Measurements from ENCODE around the gene JOSD2. TPM values are rescaled to one million over a fixed set of nuclear protein-coding genes. Genes with fewer than 3 reads are reported as not detected.

Gene JOSD2
- total RNA-seq, 1 experiment from 2014 or later, result 60.8 TPM

- H2AFZ ChIP-seq (ENCODE audit: low read length), result no peak overlapping the region
- no peaks in the 10 kb centered on the region for H3K9me3 ChIP-seq (ENCODE audit: low read length)
- H3K4me2 ChIP-seq (ENCODE audit: low read length), result no peak overlapping the region
- H3F3A ChIP-seq (ENCODE audit: low read length, unreplicated experiment), result no peaks in the 10 kb centered on the region
- intact Hi-C loops (cut with micrococcal nuclease), result no loop called here
- no peaks in the 10 kb centered on the region for H3K9me2 ChIP-seq (replicated peaks; ENCODE audit: low read length)
- no peaks in the 10 kb centered on the region for H3K36me3 ChIP-seq (ENCODE audit: low read depth, low read length)
- POLR2A ChIA-PET (ENCODE audit: unreplicated experiment), result no interaction called here
- peaks cover 6% of the 10 kb centered on the region for H3K27me3 ChIP-seq (ENCODE audit: low read length)
- H3K4me1 ChIP-seq (ENCODE audit: insufficient read depth, low read length), result no peaks in the 10 kb centered on the region
- TF ChIP-seq EZH2 (IDR thresholded peaks at IDR 0.05; ENCODE audit: low read length, unreplicated experiment) (no peak), CTCF (conservative IDR thresholded peaks at IDR 0.05; ENCODE audit: low read depth, low read length) (no peak), EZH2phosphoT487 (IDR thresholded peaks at IDR 0.05; ENCODE audit: borderline replicate concordance, low read length) (no peak)
- ATAC-seq, result no peak
- no peaks in the 10 kb centered on the region for H4K20me1 ChIP-seq (ENCODE audit: low read length)
- CTCF ChIA-PET, result interaction anchor here (0.6 kb wide), 1 partner anchor 222 kb away, joined by 4 read pairs; no protein-coding TSS in a partner anchor
- no peaks in the 10 kb centered on the region for H3K79me2 ChIP-seq (ENCODE audit: low read length)
- no peak overlapping the region for H3K27ac ChIP-seq (ENCODE audit: low read length)
- H3K4me3 ChIP-seq (ENCODE audit: low read length), result no peak overlapping the region
- BruUV-seq (replicated peaks), result no TSS peak
- no peak for DNase-seq
- H3K9ac ChIP-seq (ENCODE audit: low read length), result no peak overlapping the region
These were observed 11.9 kb upstream of the JOSD2 start for GRCh38 chr19:50522881-50523280.

GRCh38 chr19:50520822-50521465 is 10.0 kb upstream of the JOSD2 start:
- Histone ChIP-seq H2AFZ (ENCODE audit: low read length) (no peak overlapping the region), H3K79me2 (ENCODE audit: low read length) (no peaks in the 10 kb centered on the region), H3K27ac (ENCODE audit: low read length) (no peak overlapping the region), H3K9ac (ENCODE audit: low read length) (no peak overlapping the region), H3K36me3 (ENCODE audit: low read depth, low read length) (no peaks in the 10 kb centered on the region), H3K4me1 (ENCODE audit: insufficient read depth, low read length) (peaks cover 3% of the 10 kb centered on the region; the same call in 1 of the 2 replicates), H3F3A (ENCODE audit: low read length, unreplicated experiment) (no peaks in the 10 kb centered on the region), H3K9me2 (replicated peaks; ENCODE audit: low read length) (no peaks in the 10 kb centered on the region), H4K20me1 (ENCODE audit: low read length) (no peaks in the 10 kb centered on the region), H3K4me2 (ENCODE audit: low read length) (no peak overlapping the region), H3K4me3 (ENCODE audit: low read length) (no peak overlapping the region), H3K27me3 (ENCODE audit: low read length) (no peaks in the 10 kb centered on the region), H3K9me3 (ENCODE audit: low read length) (no peaks in the 10 kb centered on the region)
- TF ChIP-seq CTCF (conservative IDR thresholded peaks at IDR 0.05; ENCODE audit: low read depth, low read length), result no peak
- no peak for TF ChIP-seq EZH2phosphoT487 (IDR thresholded peaks at IDR 0.05; ENCODE audit: borderline replicate concordance, low read length)
- no peak for TF ChIP-seq EZH2 (IDR thresholded peaks at IDR 0.05; ENCODE audit: low read length, unreplicated experiment)
- ATAC-seq (no peak), DNase-seq (no peak)
- ChIA-PET POLR2A (ENCODE audit: unreplicated experiment) (interaction anchor here (0.7 kb wide), 1 partner anchor 208 kb away, joined by 3 read pairs; no protein-coding TSS in a partner anchor), CTCF (no interaction called here)
- intact Hi-C loops (cut with micrococcal nuclease), result no loop called here
- no TSS peak for BruUV-seq (replicated peaks)

GRCh38 chr19:50519006-50519575 is 8.1 kb upstream of the JOSD2 start:
- Histone ChIP-seq H3K4me3 (ENCODE audit: low read length) (no peak overlapping the region), H3K27ac (ENCODE audit: low read length) (no peak overlapping the region), H3K9me3 (ENCODE audit: low read length) (no peaks in the 10 kb centered on the region), H3K4me2 (ENCODE audit: low read length) (no peak overlapping the region), H3K27me3 (ENCODE audit: low read length) (no peaks in the 10 kb centered on the region), H2AFZ (ENCODE audit: low read length) (no peak overlapping the region), H3K36me3 (ENCODE audit: low read depth, low read length) (no peaks in the 10 kb centered on the region), H3K9me2 (replicated peaks; ENCODE audit: low read length) (no peaks in the 10 kb centered on the region), H3K4me1 (ENCODE audit: insufficient read depth, low read length) (peaks cover 3% of the 10 kb centered on the region; the same call in 1 of the 2 replicates), H3K79me2 (ENCODE audit: low read length) (no peaks in the 10 kb centered on the region), H4K20me1 (ENCODE audit: low read length) (no peaks in the 10 kb centered on the region), H3K9ac (ENCODE audit: low read length) (no peak overlapping the region), H3F3A (ENCODE audit: low read length, unreplicated experiment) (no peaks in the 10 kb centered on the region)
- ChIA-PET POLR2A (ENCODE audit: unreplicated experiment) (no interaction called here), CTCF (no interaction called here)
- ATAC-seq, result no peak
- intact Hi-C loops (cut with micrococcal nuclease), result no loop called here
- BruUV-seq (replicated peaks), result no TSS peak
- DNase-seq, result no peak
- TF ChIP-seq CTCF (conservative IDR thresholded peaks at IDR 0.05; ENCODE audit: low read depth, low read length) (no peak), EZH2 (IDR thresholded peaks at IDR 0.05; ENCODE audit: low read length, unreplicated experiment) (no peak), EZH2phosphoT487 (IDR thresholded peaks at IDR 0.05; ENCODE audit: borderline replicate concordance, low read length) (no peak)
